Cardiac septum (tissue), 1 donor: ENCODE measurements around the gene CHD1. TPM values are rescaled to one million over a fixed set of nuclear protein-coding genes. Genes with fewer than 3 reads are reported as not detected.

Experiments used
- DNase-seq: peaks from one replicate; pipeline ENCODE4 v3.0.0-alpha.2; 2020; ENCODE audit warnings: low spot score
- intact Hi-C: fragments of 100-400 bp; cut with DNase I; formaldehyde crosslinking; loops from one replicate; pipeline ENCODE4 v1.14.0; 2022
- total RNA-seq: library from RNA; stranded (reverse); fragmentation: NEBNext Ultra II Directional; extraction: Animal tissue kit (Norgen Biotek cat#: 25700); gene quantifications from one replicate; pipeline ENCODE4 v1.2.1, GENCODE V29; 2021
- donor health status: DM: no; HTN: no; CAD: no.

CHD1 gene
- total RNA-seq, 1 donor from 2014 or later: 16.8 TPM

GRCh38 chr5:98827588-98828284 is 101.1 kb downstream of the CHD1 start:
- DNase-seq: no peak
- intact Hi-C loops: no loop called here

- DNase-seq: no peak
- intact Hi-C loops: no loop called here
Observed at GRCh38 chr5:98827161-98827560, 101.6 kb downstream of the CHD1 start.

GRCh38 chr5:98825582-98826375 is 103.0 kb downstream of the CHD1 start:
- no peak for DNase-seq
- intact Hi-C loops: no loop called here

GRCh38 chr5:98816582-98817222 is 112.1 kb downstream of the CHD1 start:
- no peak for DNase-seq
- intact Hi-C loops: no loop called here

GRCh38 chr5:98813755-98814154 is 115.1 kb downstream of the CHD1 start:
- no peak for DNase-seq
- intact Hi-C loops: no loop called here

GRCh38 chr5:98810206-98810605 is 118.6 kb downstream of the CHD1 start:
- DNase-seq: no peak
- intact Hi-C loops: no loop called here

GRCh38 chr5:98807806-98808205 is 121.0 kb downstream of the CHD1 start:
- intact Hi-C loops: no loop called here
- DNase-seq: no peak

- intact Hi-C loops: no loop called here
Observed at GRCh38 chr5:98805070-98805469, 123.7 kb downstream of the CHD1 start.

GRCh38 chr5:98804066-98804465 is 124.7 kb downstream of the CHD1 start:
- no peak for DNase-seq
- intact Hi-C loops: no loop called here

More at GRCh38 chr5:98805070-98805469, 123.7 kb downstream of the CHD1 start:
- DNase-seq: no peak

Other genes with a start within 250 kb of the CHD1 start
- gene RGMB, start 155.3 kb downstream of the CHD1 start, total RNA-seq: 14.4 TPM